ENCODE data around the gene TMBIM1. TPM values are rescaled to one million over a fixed set of nuclear protein-coding genes. Genes with fewer than 3 reads are reported as not detected.

The TMBIM1 gene
- total RNA-seq, 1 experiment from 2014 or later, result 91.0 TPM

DNA sequence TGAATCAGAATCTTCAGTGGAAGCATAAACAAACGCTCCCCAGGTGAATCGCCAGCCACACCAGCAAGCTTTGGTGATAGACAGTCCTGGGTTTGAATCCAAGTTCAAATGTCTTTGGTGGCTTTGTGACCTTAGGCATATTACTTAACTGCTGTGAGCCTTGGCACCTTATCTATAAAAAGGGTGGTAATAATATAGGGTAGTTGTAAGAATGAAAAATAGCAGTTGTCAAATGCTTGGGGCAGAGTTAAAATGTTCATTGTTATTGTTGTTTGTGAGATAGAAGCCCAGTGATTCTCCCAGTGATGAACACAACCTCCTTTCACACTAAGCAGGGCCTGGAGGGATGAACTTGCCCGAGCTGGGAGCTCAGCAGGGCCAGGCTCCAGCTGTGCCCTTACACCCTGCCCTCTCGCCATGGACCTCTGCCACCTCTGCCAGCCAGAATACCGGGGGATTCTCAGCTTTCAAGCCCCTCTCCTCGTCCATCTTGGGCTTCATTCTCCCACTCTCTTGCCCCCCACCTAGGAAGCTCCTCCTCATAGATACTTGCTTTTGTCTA is 6.1 kb upstream of the TMBIM1 start:
- ChIA-PET POLR2A (interaction anchor here (1.1 to 2.4 kb wide), 2 partner anchors 11 to 58 kb away, joined by 3 to 7 read pairs; partner anchors contain the start of gene CATIP), CTCF (interaction anchor here (1.5 to 2.1 kb wide), 3 partner anchors 11 to 96 kb away, joined by 4 to 6 read pairs (median 6); partner anchors contain the start of gene CATIP), RAD21 (ENCODE audit: low non-redundant PET in 1 of 2, low total read pairs in 2 of 2, uncharacterized antibody in 2 of 2, unreplicated experiment in 2 of 2) (no interaction called here)
- Histone ChIP-seq H3K27me3 (ENCODE audit: insufficient read depth, low read length) (no peaks in the 10 kb centered on the region), H3K4me2 (ENCODE audit: low read length) (peak overlapping the region; percentile 51), H3K9me2 (ENCODE audit: insufficient read depth) (no peaks in the 10 kb centered on the region), H3K4me1 (ENCODE audit: control insufficient read depth in 1 of 2, insufficient read depth in 2 of 2, low read length in 2 of 2) (peaks cover 30 to 58% of the 10 kb centered on the region in 2 experiments), H3K4me3 (replicated peaks in 1 of 2; ENCODE audit: low read depth in 1 of 2, low read length in 2 of 2) (no peak overlapping the region), H3K27ac (ENCODE audit: low read depth, low read length) (peak overlapping the region; percentile 59), H3K36me3 (ENCODE audit: control insufficient read depth in 1 of 2, insufficient read depth in 2 of 2, low read length in 2 of 2) (no peaks in the 10 kb centered on the region), H3K9me3 (ENCODE audit: control insufficient read depth in 1 of 2, insufficient read depth in 1 of 2, low read depth in 1 of 2, low read length in 2 of 2) (no peaks in the 10 kb centered on the region), H4K20me1 (ENCODE audit: insufficient read depth) (no peaks in the 10 kb centered on the region), H3K9ac (ENCODE audit: low read length) (peak overlapping the region; percentile 12; the same call in 1 of the 2 replicates), H2AFZ (ENCODE audit: low read depth, low read length, poor library complexity, severe bottlenecking) (peak overlapping the region; percentile 34), H3K79me2 (ENCODE audit: insufficient read depth, low read length) (no peaks in the 10 kb centered on the region)
- DNase-seq (ENCODE audit: low read depth, low spot score), result no peak
- no peak for TF ChIP-seq SIN3A (IDR thresholded peaks at IDR 0.05; ENCODE audit: low read depth)
- TF ChIP-seq, protein P1, sequence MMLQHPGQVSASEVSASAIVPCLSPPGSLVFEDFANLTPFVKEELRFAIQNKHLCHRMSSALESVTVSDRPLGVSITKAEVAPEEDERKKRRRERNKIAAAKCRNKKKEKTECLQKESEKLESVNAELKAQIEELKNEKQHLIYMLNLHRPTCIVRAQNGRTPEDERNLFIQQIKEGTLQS (IDR thresholded peaks at IDR 0.05), result no peak
- no peak for TF ChIP-seq FOSL1 (IDR thresholded peaks at IDR 0.05; ENCODE audit: low read depth)
- TF ChIP-seq TCF7L2 (IDR thresholded peaks at IDR 0.05; ENCODE audit: borderline replicate concordance, extremely low read depth, insufficient read depth, insufficient read length), result no peak
- TF ChIP-seq, protein P2, sequence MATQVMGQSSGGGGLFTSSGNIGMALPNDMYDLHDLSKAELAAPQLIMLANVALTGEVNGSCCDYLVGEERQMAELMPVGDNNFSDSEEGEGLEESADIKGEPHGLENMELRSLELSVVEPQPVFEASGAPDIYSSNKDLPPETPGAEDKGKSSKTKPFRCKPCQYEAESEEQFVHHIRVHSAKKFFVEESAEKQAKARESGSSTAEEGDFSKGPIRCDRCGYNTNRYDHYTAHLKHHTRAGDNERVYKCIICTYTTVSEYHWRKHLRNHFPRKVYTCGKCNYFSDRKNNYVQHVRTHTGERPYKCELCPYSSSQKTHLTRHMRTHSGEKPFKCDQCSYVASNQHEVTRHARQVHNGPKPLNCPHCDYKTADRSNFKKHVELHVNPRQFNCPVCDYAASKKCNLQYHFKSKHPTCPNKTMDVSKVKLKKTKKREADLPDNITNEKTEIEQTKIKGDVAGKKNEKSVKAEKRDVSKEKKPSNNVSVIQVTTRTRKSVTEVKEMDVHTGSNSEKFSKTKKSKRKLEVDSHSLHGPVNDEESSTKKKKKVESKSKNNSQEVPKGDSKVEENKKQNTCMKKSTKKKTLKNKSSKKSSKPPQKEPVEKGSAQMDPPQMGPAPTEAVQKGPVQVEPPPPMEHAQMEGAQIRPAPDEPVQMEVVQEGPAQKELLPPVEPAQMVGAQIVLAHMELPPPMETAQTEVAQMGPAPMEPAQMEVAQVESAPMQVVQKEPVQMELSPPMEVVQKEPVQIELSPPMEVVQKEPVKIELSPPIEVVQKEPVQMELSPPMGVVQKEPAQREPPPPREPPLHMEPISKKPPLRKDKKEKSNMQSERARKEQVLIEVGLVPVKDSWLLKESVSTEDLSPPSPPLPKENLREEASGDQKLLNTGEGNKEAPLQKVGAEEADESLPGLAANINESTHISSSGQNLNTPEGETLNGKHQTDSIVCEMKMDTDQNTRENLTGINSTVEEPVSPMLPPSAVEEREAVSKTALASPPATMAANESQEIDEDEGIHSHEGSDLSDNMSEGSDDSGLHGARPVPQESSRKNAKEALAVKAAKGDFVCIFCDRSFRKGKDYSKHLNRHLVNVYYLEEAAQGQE (IDR thresholded peaks at IDR 0.05; ENCODE audit: low read depth), result no peak
- TF ChIP-seq POLR2AphosphoS5 (IDR thresholded peaks at IDR 0.05; ENCODE audit: low read depth, low read length), result no peak
- TF ChIP-seq, protein P3, sequence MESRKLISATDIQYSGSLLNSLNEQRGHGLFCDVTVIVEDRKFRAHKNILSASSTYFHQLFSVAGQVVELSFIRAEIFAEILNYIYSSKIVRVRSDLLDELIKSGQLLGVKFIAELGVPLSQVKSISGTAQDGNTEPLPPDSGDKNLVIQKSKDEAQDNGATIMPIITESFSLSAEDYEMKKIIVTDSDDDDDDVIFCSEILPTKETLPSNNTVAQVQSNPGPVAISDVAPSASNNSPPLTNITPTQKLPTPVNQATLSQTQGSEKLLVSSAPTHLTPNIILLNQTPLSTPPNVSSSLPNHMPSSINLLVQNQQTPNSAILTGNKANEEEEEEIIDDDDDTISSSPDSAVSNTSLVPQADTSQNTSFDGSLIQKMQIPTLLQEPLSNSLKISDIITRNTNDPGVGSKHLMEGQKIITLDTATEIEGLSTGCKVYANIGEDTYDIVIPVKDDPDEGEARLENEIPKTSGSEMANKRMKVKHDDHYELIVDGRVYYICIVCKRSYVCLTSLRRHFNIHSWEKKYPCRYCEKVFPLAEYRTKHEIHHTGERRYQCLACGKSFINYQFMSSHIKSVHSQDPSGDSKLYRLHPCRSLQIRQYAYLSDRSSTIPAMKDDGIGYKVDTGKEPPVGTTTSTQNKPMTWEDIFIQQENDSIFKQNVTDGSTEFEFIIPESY (IDR thresholded peaks at IDR 0.05; ENCODE audit: extremely low read depth, insufficient replicate concordance, low read length), result no peak
- TF ChIP-seq SRF (IDR thresholded peaks at IDR 0.05; ENCODE audit: low read depth), result no peak
- TF ChIP-seq ELF1 (IDR thresholded peaks at IDR 0.05; ENCODE audit: borderline replicate concordance, low read depth), result no peak
- TF ChIP-seq ZNF274 (IDR thresholded peaks at IDR 0.05; ENCODE audit: low read depth, low read length), result no peak
- TF ChIP-seq JUND (IDR thresholded peaks at IDR 0.05), result no peak
- TF ChIP-seq POLR2A (IDR thresholded peaks at IDR 0.05; ENCODE audit: borderline replicate concordance, extremely low read depth, insufficient read depth, insufficient read length), result no peak
- TF ChIP-seq, protein P4, sequence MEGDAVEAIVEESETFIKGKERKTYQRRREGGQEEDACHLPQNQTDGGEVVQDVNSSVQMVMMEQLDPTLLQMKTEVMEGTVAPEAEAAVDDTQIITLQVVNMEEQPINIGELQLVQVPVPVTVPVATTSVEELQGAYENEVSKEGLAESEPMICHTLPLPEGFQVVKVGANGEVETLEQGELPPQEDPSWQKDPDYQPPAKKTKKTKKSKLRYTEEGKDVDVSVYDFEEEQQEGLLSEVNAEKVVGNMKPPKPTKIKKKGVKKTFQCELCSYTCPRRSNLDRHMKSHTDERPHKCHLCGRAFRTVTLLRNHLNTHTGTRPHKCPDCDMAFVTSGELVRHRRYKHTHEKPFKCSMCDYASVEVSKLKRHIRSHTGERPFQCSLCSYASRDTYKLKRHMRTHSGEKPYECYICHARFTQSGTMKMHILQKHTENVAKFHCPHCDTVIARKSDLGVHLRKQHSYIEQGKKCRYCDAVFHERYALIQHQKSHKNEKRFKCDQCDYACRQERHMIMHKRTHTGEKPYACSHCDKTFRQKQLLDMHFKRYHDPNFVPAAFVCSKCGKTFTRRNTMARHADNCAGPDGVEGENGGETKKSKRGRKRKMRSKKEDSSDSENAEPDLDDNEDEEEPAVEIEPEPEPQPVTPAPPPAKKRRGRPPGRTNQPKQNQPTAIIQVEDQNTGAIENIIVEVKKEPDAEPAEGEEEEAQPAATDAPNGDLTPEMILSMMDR (IDR thresholded peaks at IDR 0.05 in 2 of 3, conservative IDR thresholded peaks at IDR 0.05 in 1 of 3; ENCODE audit: borderline replicate concordance in 1 of 3, insufficient read depth in 1 of 3, low read depth in 2 of 3, low read length in 2 of 3), result no peak
- no peak for TF ChIP-seq EZH2phosphoT487 (IDR thresholded peaks at IDR 0.05; ENCODE audit: borderline replicate concordance)
- no peak for ATAC-seq
- BruUV-seq (replicated peaks), result no TSS peak
- intact Hi-C loops (cut with micrococcal nuclease), result no loop called here
